ENCODE data around the gene C1QB.

The C1QB gene

GRCh38 chr1:22612671-22613571, 40.1 kb upstream of the C1QB start (continued):
- no peak for TF ChIP-seq ARNTL (CRISPR knock-in tag; IDR thresholded peaks at IDR 0.05; ENCODE audit: borderline replicate concordance, low read depth)

DNA sequence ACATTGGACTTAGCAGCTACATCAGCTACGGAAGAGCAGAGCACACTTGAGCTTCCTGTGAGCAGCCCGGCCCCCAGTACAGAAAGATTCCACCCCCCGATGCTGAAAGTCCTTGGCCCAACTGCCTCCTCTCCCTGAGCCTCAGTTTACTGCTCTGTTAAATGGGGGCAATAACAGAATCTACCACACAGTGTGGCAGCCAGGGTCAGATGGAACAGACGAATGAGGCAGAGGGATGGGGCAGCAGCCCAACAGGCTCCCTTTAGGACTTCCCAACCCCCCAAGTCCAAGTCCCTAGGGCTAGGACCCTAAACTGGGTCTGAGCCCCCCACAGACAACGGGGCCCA, 39.5 kb upstream of the C1QB start:
- ATAC-seq = no peak
- TF ChIP-seq ZC3H10 (CRISPR knock-in tag; IDR thresholded peaks at IDR 0.05) = no peak
- TF ChIP-seq ARNTL (CRISPR knock-in tag; IDR thresholded peaks at IDR 0.05; ENCODE audit: borderline replicate concordance, low read depth) = no peak
- TF ChIP-seq RARB (CRISPR knock-in tag; IDR thresholded peaks at IDR 0.05) = no peak
- TF ChIP-seq ISL1 (CRISPR knock-in tag; IDR thresholded peaks at IDR 0.05) = no peak
- TF ChIP-seq ESRRG (CRISPR knock-in tag; IDR thresholded peaks at IDR 0.05) = no peak
- TF ChIP-seq ZNF565 (CRISPR knock-in tag; conservative IDR thresholded peaks at IDR 0.05; ENCODE audit: low read depth) = no peak
- TF ChIP-seq PATZ1 (CRISPR knock-in tag; IDR thresholded peaks at IDR 0.05; ENCODE audit: borderline replicate concordance) = no peak
- no peak for TF ChIP-seq ZFP30 (CRISPR knock-in tag; IDR thresholded peaks at IDR 0.05)
- no peak for TF ChIP-seq TCF4 (CRISPR knock-in tag; IDR thresholded peaks at IDR 0.05; ENCODE audit: borderline replicate concordance)
- TF ChIP-seq TSHZ2 (CRISPR knock-in tag; IDR thresholded peaks at IDR 0.05) = no peak
- TF ChIP-seq PPARA (CRISPR knock-in tag; IDR thresholded peaks at IDR 0.05; ENCODE audit: borderline replicate concordance) = no peak
- TF ChIP-seq, protein P1, sequence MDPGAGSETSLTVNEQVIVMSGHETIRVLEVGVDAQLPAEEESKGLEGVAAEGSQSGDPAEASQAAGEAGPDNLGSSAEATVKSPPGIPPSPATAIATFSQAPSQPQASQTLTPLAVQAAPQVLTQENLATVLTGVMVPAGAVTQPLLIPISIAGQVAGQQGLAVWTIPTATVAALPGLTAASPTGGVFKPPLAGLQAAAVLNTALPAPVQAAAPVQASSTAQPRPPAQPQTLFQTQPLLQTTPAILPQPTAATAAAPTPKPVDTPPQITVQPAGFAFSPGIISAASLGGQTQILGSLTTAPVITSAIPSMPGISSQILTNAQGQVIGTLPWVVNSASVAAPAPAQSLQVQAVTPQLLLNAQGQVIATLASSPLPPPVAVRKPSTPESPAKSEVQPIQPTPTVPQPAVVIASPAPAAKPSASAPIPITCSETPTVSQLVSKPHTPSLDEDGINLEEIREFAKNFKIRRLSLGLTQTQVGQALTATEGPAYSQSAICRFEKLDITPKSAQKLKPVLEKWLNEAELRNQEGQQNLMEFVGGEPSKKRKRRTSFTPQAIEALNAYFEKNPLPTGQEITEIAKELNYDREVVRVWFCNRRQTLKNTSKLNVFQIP (CRISPR knock-in tag; IDR thresholded peaks at IDR 0.05; ENCODE audit: borderline replicate concordance, low read depth) = no peak
- no peak for TF ChIP-seq GLIS3 (CRISPR knock-in tag; IDR thresholded peaks at IDR 0.05)
- TF ChIP-seq ZFP3 (CRISPR knock-in tag; IDR thresholded peaks at IDR 0.05) = no peak
- TF ChIP-seq SNAI2 (CRISPR knock-in tag; IDR thresholded peaks at IDR 0.05) = no peak
- no peak for TF ChIP-seq ZNF70 (CRISPR knock-in tag; IDR thresholded peaks at IDR 0.05)

- no peak for ATAC-seq
Measured at GRCh38 chr1:22613951-22614350, 39.1 kb upstream of the C1QB start.

More at GRCh38 chr1:22613951-22614350, 39.1 kb upstream of the C1QB start:
- TF ChIP-seq ARNTL (CRISPR knock-in tag; IDR thresholded peaks at IDR 0.05; ENCODE audit: borderline replicate concordance, low read depth) (no peak), RARB (CRISPR knock-in tag; IDR thresholded peaks at IDR 0.05) (no peak), TSHZ2 (CRISPR knock-in tag; IDR thresholded peaks at IDR 0.05) (no peak)
